GM18907 (cell line): Measurements from ENCODE around the gene DNAAF5.
"Not testable (repeated sequence)": the region's sequence is repeated elsewhere in the genome, so short reads cannot be mapped to it uniquely, and the experiment has no call there.

ENCODE experiments used
- ATAC-seq: cut with Tn5 transposase; IDR thresholded peaks from one replicate; pipeline ENCODE4 v1.9.1; 2021; ENCODE audit warnings: mild to moderate bottlenecking, moderate library complexity; ENCODE audit not compliant: unreplicated experiment

DNAAF5 gene

DNA sequence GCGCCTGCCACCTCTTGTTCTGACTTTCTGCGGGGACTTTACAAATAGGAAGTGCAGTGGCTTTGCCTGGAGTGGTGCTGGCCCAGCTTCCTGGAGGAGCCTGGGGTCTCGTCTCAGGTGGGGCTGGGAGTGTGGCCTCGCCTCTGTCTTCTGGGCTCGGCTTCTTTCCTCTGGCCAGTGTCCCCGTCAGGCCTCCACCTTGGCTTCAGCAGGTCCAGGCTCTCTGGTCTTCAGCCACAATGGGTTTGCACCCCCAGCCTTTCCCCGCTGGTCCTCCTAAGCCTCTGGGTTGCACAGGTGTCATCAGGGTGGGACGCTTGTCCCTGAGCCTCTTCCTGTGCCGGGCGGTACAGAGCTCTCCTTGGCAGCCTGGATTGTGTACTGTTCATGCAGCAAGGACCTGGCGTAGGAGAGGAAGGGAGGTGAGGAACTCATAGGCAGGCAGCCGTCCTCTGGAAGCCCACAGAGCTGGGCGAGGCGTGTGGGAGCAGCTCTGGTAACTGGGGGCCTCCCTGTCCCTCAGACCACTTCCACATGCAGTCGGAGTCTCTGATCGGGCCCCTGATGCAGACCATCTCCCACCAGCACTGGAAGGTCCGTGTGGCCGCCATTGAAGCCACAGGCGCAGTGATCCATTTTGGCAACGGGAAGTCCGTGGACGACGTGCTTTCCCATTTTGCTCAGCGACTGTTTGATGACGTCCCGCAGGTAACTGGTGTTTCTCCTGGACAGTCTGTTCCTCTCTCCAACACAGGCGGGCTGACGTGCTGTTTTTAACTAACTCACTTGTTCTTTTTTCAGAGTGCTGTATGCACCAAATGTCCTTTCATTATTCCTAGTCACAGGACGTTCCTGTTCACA lies 2.9 kb downstream of the DNAAF5 start:
- no peak for ATAC-seq

DNA sequence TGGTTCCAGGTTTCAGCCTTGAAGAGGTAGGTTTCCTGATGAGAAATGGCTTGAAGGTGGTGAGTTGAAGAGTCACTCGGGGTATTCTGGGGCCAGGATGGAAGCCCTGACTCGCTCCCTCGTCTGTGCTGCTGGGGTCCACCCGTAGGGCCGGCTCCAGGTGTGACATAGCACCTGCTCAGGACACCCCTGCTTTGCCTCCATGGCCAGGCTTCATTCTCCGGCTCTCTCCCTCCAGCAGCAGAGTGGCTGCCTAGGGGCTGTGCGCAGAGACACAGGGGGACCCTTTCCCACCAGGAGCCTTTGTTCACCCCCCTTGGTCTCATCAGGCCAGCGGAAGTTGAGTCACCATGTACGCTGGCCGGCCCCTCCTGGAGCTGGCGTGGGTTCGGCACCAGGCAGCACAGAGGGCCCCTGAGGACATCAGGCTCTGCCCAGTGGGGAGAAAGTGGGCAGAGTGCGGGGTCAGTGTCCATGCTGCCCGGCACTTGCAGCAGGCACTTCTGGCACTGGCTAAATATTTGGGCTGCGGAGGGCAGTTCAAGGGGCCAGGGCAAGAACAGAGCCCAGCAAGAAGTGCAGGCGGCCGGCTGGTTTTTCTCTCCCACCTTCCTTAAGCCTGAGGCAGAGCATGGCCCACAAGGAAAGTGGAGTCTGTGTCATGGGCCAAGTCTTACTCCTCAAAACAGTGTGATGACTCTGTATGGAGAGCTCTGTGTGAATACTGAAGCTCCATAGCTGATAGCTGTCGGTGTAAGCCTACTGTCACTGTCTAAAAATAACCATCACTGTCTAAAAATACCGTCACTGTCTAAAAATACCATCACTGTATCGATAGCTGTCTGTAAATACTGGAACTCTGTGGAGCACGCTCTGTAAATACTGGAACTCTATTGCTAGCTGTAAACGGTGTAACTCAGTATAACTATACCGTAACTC lies 4.3 kb downstream of the DNAAF5 start:
- no peak for ATAC-seq

DNA sequence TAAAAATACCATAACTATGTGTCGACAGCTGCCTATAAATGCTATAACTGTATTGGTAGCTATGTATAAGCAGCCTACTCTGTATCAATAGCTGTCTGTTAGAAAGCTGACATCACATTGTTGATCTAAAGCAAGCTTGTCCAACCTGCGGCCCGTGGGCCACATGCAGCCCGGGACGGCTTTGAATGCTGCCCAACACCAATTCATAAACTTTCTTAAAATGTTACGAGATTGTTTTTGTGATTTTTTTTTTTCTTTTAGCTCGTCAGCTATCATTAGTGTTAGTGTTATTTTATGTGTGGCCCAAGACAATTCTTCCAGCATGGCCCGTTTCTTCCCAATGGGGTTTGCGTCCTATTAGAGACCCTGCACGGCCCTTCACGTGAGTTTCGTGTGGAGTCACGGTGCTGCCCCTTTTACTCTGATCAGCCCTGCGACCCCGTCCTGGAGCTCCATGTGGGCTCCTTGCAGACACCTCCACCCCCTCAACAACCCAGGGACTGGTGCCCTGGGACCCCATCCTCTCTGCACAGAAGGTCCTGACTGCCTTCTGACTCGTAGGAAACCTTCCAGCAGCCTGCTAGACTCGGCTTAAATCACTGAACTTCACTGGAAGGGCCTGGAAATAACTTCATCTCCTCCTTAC lies 5.1 kb downstream of the DNAAF5 start:
- ATAC-seq: no peak

DNA sequence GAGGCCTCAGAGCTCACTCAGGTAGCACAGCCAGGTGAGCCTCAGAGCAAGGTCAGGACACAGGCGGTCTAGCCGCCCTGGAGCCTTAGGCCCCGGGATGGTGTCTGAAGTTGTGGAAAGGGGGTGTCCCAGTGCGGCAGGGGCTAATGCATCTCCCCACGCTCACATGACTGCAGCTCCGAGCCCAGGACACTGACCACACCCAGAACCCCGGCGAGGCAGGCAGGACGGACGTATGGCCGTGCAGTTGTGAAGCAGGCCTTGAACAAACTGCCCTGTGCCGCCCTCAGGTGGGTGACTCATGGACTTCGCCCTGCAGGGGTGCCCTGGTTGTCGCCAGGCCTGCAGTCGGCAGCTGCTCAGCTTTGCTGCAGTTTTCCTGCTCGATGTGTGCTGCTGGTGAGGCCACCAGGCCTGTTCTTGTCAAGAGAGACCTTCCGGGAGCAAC lies 5.6 kb downstream of the DNAAF5 start:
- ATAC-seq: no peak

DNA sequence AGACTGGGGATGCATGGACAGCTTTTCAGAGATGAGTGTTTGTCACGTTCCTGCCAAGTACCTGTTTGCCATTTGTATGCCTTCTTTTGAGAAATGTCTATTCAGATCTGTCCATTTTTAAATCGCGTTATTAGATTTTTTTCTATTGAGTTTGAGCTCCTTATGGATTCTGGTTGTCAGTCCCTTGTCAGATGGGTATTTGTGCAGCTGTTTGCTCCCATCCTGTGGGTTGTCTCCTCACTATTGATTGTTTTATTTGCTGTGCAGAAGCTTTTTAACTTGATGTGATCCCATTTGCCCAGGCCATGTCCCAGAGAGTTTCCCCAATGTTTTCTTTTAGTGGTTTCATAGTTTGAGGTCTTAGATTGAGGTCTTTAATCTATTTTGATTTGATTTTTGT lies 6.1 kb downstream of the DNAAF5 start:
- ATAC-seq: no peak

DNA sequence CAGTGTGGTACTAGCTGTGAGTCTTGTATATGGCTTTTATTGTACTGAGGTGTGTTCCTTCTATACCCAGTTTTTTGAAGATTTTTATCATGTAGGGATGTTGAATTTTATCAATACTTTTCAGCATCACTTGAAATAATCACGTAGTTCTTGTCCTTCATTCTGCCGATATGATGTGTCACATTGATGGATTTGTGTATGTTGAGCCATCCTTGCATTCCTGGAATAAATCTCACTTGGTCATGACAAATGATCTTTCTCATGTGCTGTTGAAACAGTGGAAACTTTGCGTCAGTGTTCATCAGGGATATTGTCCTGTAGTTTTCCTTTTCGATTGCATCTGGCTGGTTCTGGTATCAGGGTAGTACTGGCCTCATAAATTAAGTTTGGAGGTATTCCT lies 7.7 kb downstream of the DNAAF5 start:
- ATAC-seq: no peak

DNA sequence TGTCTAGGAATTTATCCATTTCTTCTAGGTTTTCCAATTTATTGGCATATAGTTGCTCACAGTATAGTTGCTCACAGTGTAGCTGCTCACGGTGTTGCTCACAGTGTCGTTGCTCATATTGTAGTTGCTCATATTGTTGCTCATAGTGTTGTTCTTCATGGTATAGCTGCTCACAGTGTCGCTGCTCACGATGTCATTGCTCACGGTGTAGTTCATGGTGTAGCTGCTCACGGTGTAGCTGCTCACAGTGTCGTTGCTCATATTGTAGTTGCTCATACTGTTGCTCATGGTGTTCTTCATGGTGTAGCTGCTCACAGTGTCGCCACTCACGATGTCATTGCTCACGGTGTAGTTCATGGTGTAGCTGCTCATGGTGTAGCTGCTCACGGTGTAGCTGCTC lies 8.3 kb downstream of the DNAAF5 start:
- no peak for ATAC-seq

DNA sequence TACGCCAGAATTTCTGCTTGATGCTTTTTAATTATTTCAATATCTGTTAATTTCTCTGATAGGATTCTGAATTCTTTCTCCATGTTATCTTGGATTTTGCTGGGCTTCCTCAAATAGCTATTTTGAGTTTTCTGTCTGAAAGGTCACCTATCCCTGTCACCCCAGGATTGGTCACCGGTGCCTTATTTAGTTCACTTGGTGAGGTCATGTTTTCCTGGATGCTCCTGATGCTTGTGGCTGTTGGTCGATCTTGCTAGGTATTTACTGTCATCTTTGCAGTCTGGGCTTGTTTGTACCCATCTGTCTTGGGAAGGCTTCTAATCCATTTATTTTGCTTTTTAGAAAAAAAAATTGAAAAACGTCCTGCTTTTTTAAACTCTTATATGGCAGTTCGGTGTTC lies 11.7 kb downstream of the DNAAF5 start:
- ATAC-seq: no peak

DNA sequence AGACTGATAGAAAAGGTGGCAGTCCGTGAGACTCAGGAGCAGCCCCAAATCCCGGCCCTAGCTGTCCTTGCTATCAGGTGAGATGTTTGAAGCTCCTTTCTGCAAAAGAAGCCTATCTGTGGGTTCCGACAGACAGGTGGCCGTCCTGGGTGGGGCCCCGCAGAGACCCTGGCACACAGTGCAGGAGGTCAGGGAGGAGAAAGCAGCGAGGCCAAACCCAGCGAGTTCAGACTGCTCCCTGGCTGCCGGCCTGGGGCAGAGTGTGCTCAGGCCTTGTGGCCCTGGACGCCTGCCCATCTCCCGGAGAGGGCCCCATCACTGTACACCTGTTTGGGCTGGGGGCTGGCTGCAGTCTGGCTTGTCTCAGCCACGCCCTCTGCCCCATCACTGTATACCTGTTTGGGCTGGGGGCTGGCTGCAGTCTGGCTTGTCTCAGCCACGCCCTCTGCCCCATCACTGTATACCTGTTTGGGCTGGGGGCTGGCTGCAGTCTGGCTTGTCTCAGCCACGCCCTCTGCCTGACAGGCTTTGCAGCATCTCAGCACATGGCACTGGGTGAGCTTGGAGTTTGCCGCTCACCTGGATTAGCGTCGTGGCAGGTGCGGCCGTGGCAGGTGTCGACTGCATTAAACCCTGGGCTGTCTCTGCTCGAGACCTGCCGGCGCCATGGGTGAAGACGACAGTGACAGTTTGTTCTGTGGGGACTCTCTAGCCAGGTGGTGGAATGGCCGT lies 12.4 kb downstream of the DNAAF5 start:
- ATAC-seq: no peak

DNA sequence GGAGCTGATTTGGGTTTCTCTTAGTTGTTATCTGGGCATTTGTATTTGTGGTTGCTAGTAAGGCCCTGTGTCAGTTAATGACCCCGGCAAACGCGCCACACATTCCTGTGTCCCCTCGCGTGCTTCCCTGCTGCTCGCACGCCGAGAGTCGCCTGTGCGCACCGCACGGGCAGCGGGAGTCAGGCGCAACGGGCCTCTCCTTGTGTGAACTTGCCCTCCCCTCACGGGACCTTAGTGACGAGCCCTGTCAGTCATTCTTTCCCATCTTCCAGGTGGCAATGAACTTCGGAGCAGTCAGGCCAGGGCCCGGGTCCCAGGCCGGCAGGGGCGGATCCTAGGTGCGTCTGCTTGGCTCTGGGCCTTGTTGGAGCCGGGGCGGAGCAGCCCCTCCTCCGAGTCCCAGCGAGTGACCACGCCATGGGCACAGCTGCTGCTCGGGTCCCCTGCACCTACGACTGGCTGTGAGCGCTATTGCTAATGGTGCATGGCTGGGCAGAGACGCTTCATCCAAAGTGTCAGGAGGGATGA lies 13.0 kb downstream of the DNAAF5 start:
- no peak for ATAC-seq

DNA sequence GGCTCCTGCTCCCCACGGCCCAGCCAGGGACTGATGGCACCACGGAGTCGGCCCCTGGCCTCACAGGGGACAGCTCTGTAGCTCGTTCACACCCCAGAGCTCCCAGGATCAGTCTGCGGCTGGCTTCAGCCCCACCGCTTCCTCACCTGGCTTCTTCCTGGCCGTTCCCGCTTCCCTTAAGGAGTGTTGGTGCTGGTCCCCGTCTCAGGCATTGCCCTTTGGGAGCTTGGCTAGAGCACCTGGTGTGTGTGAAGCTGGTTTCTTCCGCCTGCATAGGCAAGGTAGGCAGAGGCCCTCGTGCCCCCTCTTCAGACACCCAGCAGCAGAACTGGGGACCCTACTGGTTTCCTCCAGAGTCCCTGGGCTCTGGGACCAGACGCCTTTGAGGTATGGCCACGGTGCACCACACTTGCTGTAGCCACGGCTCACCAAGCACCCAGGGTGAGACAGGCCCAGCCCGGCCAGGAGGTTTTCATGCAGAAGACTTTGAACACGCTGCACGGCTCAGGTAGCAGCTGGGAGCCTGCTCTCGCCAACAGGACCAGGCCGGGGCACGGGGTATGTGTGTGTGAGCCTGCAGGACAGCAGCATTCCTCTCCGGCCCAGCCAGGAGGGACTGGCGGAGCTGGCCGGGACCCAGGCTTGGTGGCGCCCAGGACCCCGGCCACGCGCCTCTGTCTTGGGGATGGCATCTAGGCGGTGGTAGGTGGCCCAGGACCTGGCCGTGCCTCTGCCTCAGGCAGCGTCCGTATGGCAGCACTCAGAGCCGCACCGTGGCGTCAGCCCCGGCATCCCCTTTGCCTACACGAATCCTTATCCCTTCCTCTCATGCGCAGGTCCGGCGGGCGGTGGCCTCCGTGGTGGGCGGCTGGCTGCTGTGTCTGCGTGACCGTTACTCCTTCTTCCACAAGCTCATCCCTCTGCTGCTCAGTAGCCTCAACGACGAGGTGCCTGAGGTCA lies 13.8 kb downstream of the DNAAF5 start:
- ATAC-seq: no peak

DNA sequence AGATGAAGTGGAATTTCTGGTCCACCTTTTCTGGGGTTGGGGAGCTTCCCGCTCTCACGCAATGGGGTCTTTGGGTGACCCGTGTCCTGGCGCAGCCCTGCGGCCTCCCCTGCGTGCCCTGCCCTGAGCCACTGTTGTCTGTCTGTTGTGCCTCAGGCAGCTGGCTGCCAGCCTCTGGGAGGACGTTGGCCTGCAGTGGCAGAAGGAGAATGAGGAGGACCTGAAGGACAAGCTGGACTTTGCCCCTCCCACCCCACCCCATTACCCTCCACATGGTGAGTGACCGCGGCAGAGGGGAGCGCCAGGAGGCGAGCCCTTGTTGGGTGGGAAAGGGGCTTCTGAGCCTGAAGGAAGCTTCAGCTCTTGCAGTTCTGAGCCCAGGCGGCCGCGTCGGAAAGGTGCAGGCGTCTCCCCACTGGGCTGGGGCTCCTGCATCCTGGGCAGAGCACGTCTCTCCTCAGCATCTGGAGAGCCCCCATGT lies 14.7 kb downstream of the DNAAF5 start:
- ATAC-seq: no peak

DNA sequence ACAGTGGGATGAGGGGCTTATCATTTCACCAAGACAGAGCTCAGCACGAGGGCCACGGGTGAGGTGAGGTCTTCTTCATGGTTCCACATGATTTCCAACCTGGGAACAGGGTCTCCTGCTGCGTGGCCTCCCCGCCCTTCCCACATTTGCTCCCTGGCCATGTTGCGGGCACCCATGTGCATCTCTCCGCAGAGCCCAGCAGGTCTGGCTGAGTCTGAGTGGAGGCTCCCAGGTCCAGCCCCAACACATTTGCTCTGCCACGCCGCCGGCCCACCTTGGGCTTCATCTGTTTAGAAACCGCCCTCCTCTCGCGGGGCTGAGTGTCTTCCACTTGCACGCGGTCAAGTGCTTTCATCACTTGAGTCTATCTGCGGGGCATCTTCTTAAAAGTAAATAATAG lies 15.4 kb downstream of the DNAAF5 start:
- ATAC-seq: no peak

DNA sequence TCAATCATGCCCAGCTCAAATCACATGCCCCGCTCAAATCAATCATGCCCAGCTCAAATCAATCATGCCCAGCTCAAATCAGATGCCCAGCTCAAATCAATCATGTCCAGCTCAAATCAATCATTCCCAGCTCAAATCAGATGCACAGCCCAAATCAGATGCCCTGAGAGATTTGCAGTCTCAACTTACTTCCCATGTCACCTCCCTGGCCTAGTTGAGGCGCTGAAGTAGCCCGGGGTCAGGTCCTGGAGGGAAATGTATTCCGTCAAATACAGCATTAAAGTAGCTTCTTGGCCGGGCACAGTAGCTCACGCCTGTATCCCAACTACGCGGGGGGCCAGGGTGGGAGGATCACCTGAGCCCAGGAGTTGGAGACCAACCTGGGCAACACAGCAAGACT lies 16.3 kb downstream of the DNAAF5 start:
- no peak for ATAC-seq

DNA sequence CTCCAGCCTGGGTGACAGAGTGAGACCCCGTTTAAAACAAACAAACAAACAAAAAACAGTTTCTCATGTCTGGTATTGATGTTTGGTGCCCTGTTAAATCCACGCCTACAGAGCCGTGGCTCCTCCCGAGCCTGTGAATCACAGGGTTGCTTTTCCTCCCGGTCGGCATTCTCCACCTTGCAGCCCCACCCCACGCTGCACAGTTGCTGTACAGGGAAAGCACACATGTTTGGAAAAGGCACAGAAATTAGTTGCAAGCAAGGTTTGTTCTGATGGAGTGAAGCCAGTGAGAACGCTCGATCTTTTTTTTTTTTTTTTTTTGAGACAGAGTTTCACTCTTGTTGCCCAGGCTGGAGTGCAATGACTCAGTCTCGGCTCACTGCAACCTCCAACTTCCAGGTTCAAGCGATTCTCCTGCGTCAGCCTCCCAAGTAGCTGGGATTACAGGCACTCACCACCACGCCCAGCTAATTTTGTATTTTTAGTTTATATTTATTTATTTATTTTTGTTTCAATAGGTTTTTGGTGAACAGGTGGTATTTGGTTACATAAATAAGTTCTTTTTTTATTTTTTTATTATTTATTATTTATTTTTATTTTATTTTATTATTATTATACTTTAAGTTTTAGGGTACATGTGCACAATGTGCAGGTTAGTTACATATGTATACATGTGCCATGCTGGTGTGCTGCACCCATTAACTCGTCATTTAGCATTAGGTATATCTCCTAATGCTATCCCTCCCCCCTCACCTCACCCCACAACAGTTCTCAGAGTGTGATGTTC lies 17.0 kb downstream of the DNAAF5 start:
- ATAC-seq: not testable (repeated sequence)

DNA sequence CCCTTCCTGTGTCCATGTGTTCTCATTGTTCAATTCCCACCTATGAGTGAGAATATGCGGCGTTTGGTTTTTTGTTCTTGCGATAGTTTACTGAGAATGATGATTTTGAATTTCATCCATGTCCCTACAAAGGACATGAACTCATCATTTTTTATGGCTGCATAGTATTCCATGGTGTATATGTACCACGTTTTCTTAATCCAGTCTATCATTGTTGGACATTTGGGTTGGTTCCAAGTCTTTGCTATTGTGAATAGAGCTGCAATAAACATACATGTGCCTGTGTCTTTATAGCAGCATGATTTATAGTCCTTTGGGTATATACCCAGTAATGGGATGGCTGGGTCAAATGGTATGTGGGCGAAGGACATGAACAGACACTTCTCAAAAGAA lies 17.6 kb downstream of the DNAAF5 start:
- ATAC-seq: not testable (repeated sequence)

DNA sequence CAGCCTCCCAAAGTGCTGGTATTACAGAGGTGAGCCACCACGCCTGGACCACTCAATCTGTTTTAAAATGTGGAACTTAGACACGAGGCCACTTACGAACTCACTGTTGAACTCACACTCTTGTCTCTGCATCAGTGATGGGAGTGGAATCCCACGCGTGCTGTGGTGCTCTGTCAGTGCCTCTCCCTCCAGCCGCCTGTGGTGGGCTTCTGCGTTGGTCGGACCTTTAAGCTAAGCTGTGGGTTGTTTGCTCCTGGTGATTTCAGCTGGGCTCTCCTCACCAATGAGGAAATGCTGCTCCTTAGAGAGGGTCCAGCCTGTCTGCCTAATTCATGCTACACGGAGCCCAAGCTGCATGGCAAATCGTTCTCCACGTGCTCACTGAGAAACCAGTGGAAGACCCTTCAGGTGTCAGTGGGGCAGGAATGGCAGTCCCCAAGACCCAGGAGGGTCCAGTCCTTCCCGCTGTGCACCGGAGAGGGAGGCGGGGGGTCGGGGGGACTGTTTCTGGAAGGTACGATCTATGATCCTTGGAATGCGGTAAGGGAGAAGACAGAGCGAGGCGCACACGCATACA lies 18.4 kb downstream of the DNAAF5 start:
- no peak for ATAC-seq
